D721Med (cell line): ENCODE measurements around the gene AGAP2.
"Not testable (repeated sequence)": the region's sequence is repeated elsewhere in the genome, so short reads cannot be mapped to it uniquely, and the experiment has no call there.

Source experiments
- DNase-seq: peaks from one replicate; pipeline ENCODE4 v3.0.0; 2011; ENCODE audit warnings: low spot score; ENCODE audit not compliant: insufficient read length
- FAIRE-seq: peaks from 2 replicates; lab custom pipeline; 2011; peaks lifted over from hg19 to GRCh38; lab: Jason Lieb, UNC
- TF ChIP-seq, protein P1 (sequence below): IDR thresholded peaks from 2 replicates; pipeline ENCODE4 v1.5.1; 2012; ENCODE audit warnings: mild to moderate bottlenecking, control low read depth; ENCODE audit not compliant: insufficient read depth; ENCODE audit errors: missing control alignments

Gene AGAP2

DNA sequence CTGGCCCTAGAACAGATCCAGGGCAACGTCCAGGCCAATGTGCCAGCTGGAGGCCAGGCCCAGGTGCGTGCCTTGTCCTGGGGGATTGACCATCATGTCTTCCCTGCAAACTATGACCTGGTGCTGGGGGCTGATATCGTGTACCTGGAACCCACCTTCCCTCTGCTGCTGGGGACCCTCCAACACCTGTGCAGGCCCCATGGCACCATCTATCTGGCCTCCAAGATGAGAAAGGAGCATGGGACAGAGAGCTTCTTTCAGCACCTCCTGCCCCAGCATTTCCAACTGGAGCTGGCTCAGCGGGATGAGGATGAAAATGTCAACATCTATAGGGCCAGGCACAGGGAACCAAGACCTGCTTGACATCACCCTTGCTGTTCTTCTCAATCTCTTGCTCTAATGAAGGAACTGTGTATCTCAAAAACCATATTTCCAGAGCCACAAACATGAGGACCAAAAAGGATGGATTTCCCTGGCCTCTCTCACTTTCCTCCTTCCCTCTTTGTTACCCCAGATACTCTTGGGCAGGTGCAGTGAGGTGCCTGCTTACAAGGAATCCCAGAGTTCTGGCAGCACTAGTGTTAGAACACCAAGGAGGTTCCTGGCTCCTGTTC is 41.8 kb upstream of the AGAP2 start:
- TF ChIP-seq, protein P1, sequence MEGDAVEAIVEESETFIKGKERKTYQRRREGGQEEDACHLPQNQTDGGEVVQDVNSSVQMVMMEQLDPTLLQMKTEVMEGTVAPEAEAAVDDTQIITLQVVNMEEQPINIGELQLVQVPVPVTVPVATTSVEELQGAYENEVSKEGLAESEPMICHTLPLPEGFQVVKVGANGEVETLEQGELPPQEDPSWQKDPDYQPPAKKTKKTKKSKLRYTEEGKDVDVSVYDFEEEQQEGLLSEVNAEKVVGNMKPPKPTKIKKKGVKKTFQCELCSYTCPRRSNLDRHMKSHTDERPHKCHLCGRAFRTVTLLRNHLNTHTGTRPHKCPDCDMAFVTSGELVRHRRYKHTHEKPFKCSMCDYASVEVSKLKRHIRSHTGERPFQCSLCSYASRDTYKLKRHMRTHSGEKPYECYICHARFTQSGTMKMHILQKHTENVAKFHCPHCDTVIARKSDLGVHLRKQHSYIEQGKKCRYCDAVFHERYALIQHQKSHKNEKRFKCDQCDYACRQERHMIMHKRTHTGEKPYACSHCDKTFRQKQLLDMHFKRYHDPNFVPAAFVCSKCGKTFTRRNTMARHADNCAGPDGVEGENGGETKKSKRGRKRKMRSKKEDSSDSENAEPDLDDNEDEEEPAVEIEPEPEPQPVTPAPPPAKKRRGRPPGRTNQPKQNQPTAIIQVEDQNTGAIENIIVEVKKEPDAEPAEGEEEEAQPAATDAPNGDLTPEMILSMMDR = no peak
- FAIRE-seq = no peak
- no peak for DNase-seq

DNA sequence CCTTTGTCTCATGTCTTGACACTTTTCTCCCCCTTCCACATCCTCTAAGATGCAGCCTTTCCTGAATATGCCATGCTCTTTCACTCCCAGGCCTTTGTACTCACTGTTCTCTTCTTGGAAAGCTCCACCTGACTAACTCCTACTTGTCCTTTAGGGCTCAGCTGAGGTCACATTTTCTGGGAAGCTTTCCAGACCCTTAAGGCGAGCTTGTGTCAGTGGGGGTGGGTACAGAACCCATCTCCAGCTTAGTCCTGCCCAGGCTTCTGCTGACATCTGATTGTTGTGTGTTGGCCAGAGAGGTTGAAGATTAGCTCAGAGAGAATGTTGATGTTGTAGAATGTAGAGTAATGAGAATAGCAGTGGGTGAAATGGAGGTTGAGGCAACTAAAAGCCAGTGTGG is 41.2 kb upstream of the AGAP2 start:
- no peak for FAIRE-seq
- DNase-seq = no peak
- TF ChIP-seq, protein P1 = no peak

DNA sequence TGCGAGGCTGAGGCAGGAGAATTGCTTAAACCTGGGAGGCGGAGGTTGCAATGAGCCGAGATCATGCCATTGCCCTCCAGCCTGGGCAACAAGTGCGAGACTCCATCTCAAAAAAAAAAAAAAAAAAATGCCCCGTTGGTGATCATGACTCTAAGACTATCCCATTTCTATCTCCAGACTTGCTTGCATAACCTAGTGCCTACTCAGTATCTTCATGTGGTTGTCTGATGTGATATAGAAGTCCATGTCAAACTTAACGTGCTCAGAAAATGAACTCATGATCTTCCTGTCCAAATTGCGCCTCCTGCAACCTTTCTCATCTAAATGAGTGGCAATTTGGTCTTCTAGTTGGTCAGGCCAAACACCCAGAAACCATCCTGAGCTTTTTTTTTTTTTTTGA is 39.4 kb upstream of the AGAP2 start:
- DNase-seq (no peak), FAIRE-seq (no peak)
- TF ChIP-seq, protein P1 = no peak

DNA sequence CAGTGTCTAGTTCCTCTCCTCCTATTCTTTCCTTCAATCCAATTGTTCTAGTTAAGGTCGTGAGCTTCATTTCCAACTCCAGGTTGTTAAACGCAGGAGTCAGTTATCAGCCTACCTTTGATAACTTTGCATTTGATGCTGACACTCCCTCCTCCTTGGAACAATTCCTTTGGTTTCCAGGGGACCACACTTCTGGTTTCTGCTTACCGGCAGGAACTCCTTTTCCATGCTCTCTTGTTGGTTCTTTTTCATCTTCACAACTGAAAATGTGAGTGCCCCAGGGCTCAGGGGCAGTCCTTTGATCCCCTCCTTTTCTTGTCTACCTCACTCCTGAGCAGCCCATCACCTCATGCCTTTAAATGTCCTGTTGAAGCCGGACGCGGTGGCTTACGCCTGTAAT is 38.8 kb upstream of the AGAP2 start:
- TF ChIP-seq, protein P1 = no peak
- DNase-seq (no peak), FAIRE-seq (no peak)

DNA sequence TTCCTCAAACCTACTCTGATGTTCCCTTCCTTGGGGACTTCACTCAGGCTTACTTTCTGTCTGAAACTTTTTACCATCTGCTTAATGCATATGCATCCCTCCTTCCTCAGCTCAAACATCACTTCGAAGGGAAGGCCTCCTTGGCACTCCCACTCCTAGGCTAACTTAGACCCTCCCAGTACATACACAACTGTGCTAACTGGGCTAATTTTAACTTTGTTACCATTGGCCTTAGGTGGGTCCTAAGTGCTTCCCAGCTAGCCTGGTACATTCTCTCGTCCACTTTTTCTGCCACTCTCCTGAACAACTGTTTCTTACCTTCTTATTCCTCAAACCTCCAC is 37.7 kb upstream of the AGAP2 start:
- DNase-seq = no peak
- no peak for FAIRE-seq
- TF ChIP-seq, protein P1 = no peak

DNA sequence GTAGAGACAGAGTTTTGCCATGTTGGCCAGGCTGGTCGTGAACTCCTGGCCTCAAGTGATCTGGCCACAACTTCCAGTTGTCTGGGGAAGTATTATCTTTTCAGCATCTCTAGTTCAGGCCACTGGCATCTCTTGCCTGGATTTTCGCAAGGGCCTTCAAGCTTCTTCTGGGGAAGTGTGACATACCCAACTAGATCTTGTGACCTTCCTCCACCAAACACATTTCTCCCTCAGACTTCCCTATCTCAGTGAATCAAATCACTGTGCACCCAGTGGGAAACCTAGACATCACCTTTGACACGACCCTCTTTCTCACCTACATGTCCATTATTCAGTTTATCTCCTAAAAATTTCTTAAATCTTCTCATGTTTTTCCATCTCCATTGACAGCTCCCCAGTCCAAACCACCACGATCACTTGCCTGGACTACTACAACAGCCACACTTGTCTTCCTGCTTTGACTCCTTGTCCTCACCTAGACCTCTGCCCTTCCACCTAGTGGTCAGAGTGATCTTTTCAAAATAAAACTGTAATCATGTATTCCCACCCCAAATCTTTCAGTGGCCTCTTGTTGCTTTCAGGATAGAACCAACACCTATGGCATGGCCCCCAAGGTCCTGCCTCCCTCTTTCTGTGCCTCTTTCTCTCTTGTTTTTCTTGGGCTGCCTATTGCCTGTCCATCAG is 37.2 kb upstream of the AGAP2 start:
- FAIRE-seq (no peak), DNase-seq (no peak)
- TF ChIP-seq, protein P1 = no peak

DNA sequence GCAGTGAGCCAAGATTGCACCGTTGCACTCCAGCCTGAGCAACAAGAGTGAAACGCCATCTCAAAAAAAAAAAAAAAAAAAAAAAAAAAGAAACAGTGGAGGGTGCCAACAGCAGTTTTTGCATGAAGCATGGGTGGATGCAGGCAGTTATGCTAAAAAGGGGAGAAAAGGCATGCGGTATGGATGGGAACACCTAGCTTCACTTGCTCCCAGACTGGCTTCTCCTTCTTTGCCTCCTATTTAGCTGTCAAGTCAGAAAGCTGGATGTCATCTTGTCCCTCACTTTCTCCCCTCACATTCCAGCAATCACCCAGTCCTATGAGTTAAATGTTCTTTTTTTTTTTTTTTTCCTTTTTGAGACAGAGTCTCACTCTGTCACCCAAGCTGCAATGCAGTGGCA is 36.5 kb upstream of the AGAP2 start:
- DNase-seq = no peak
- TF ChIP-seq, protein P1 = no peak
- FAIRE-seq = no peak

DNA sequence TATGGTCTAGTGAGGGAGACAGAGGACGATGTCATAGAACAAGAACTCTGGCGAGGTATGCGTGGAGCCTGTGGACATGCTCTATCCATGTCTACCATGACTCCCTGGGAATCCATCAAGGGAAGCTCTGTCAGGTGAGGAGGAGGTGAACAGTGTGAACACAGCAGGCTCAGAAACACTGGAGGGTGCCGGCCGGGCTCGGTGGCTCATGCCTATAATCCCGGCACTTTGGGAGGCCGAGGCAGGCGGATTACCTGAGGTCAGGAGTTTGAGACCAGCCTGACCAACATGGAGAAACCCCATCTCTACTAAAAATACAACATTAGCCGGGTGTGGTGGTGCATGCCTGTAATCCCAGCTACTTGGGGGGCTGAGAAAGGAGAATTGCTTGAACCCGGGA is 36.1 kb upstream of the AGAP2 start:
- FAIRE-seq, DNase-seq: not testable (repeated sequence)
